ENCODE results near the gene USP47.

DNA sequence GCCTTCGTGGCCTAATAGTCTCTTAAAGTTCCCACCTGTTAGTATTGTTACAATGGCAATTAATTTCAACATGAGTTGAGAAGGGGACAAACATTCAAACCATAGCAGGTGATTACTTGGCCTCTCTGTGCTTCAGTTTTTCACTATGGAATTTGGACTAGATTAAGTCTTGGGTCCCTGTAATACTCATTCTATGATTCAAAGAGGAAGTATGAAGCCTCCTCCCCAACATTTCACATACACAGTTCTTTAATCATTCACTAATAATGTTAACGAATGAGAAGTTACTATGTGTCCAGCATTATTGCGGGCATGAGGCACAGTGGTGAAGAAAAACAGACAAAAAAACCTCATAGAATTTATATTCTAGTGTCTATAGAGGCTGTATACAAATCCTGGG lies 19.9 kb upstream of the USP47 start:
- TF ChIP-seq, protein P1, sequence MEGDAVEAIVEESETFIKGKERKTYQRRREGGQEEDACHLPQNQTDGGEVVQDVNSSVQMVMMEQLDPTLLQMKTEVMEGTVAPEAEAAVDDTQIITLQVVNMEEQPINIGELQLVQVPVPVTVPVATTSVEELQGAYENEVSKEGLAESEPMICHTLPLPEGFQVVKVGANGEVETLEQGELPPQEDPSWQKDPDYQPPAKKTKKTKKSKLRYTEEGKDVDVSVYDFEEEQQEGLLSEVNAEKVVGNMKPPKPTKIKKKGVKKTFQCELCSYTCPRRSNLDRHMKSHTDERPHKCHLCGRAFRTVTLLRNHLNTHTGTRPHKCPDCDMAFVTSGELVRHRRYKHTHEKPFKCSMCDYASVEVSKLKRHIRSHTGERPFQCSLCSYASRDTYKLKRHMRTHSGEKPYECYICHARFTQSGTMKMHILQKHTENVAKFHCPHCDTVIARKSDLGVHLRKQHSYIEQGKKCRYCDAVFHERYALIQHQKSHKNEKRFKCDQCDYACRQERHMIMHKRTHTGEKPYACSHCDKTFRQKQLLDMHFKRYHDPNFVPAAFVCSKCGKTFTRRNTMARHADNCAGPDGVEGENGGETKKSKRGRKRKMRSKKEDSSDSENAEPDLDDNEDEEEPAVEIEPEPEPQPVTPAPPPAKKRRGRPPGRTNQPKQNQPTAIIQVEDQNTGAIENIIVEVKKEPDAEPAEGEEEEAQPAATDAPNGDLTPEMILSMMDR (IDR thresholded peaks at IDR 0.05 in 4 of 5, conservative IDR thresholded peaks at IDR 0.05 in 1 of 5) = no peak
- TF ChIP-seq POLR2A (IDR thresholded peaks at IDR 0.05) = no peak

All from gastrocnemius medialis (tissue), 4 donors.